Measurements from ENCODE around the gene AMOTL1. TPM values are rescaled to one million over a fixed set of nuclear protein-coding genes. Genes with fewer than 3 reads are reported as not detected.

AMOTL1 gene
- total and polyA plus RNA-seq, 2 donors (not counting 3 experiments of a cell fraction or from before 2014, with no cell fraction given), result 12.5 to 37.8 TPM

GRCh38 chr11:94830722-94831510, 62.8 kb downstream of the AMOTL1 start:
- peaks cover 4 to 12% of the 10 kb centered on the region in 2 experiments for H3K36me3 ChIP-seq (ENCODE audit: control insufficient read depth in 2 of 2, extremely low read depth in 1 of 2, insufficient read depth in 2 of 2, low read length in 2 of 2)
- no peaks in the 10 kb centered on the region for H4K20me1 ChIP-seq (replicated peaks; ENCODE audit: control insufficient read depth, extremely low read depth, insufficient read depth, low read length)
- no peak for TF ChIP-seq POLR2A (IDR thresholded peaks at IDR 0.05; ENCODE audit: low read depth, low read length)
- TF ChIP-seq JUN (IDR thresholded peaks at IDR 0.05; ENCODE audit: borderline replicate concordance, insufficient read depth, insufficient read length, low read depth), result no peak
- TF ChIP-seq MYC (IDR thresholded peaks at IDR 0.05; ENCODE audit: low read depth, low read length), result no peak
- TF ChIP-seq FOS (IDR thresholded peaks at IDR 0.05; ENCODE audit: borderline replicate concordance, insufficient read depth, low read length), result no peak
- no peak for TF ChIP-seq CTCF (IDR thresholded peaks at IDR 0.05; ENCODE audit: extremely low read depth in 1 of 2, insufficient read depth in 1 of 2, low read depth in 1 of 2, low read length in 2 of 2)
- TF ChIP-seq GATA2 (IDR thresholded peaks at IDR 0.05; ENCODE audit: insufficient read depth, insufficient read length, low read depth, low read length), result no peak
- TF ChIP-seq POLR2AphosphoS5 (IDR thresholded peaks at IDR 0.05; ENCODE audit: insufficient read depth, low read depth, low read length), result no peak
- no peak for TF ChIP-seq EZH2 (IDR thresholded peaks at IDR 0.05; ENCODE audit: borderline replicate concordance, low read depth, low read length, severe bottlenecking)
- no peak for TF ChIP-seq MAX (IDR thresholded peaks at IDR 0.05; ENCODE audit: insufficient read depth, insufficient read length)
- FAIRE-seq, result no peak
- peaks cover 8% of the 10 kb centered on the region for H3K79me2 ChIP-seq (ENCODE audit: control insufficient read depth, insufficient read depth, low read length)
- ChIA-PET CTCF (interaction anchor here (1.0 kb wide), 1 partner anchor 23 kb away, joined by 3 read pairs; no protein-coding TSS in a partner anchor), POLR2A (no interaction called here)
- no peak overlapping the region for H3K4me2 ChIP-seq (ENCODE audit: insufficient read depth, low read length)
- H3K27ac ChIP-seq (ENCODE audit: insufficient read depth, low read depth, low read length), result no peak overlapping the region
- intact Hi-C loops (cut with micrococcal nuclease) (loop anchor here (1.0 kb wide), 1 partner anchor 208 kb away; no protein-coding TSS in a partner anchor), dilution Hi-C loops (cut with MboI; ENCODE audit: extremely low pct_ligation_motif_present, low sequenced_read_pairs) (no loop called here)
- H3K4me3 ChIP-seq (replicated peaks in 1 of 3; ENCODE audit: insufficient read depth in 1 of 3, low read depth in 1 of 3, low read length in 3 of 3), result no peak overlapping the region
- H3K9ac ChIP-seq (replicated peaks; ENCODE audit: extremely low read depth, insufficient read depth, low read length), result no peak overlapping the region
- H2AFZ ChIP-seq (ENCODE audit: low read depth, low read length), result no peak overlapping the region
- no peaks in the 10 kb centered on the region for H3K9me1 ChIP-seq (replicated peaks; ENCODE audit: control insufficient read depth, extremely low read depth, insufficient read depth, low read length)
- no peaks in the 10 kb centered on the region for H3K27me3 ChIP-seq (ENCODE audit: control insufficient read depth in 2 of 2, insufficient read depth in 2 of 2, low read length in 2 of 2)
- no peaks in the 10 kb centered on the region for H3K9me3 ChIP-seq (replicated peaks; ENCODE audit: control insufficient read depth, insufficient read depth, low read length)
- DNase-seq (ENCODE audit: low read depth, low spot score), result no peak
- BruUV-seq (replicated peaks), result no TSS peak
- H3K4me1 ChIP-seq (ENCODE audit: control insufficient read depth, extremely low read depth, insufficient read depth, low read length), result peaks cover 11% of the 10 kb centered on the region

Data from endothelial cell of umbilical vein (primary cell).